HepG2 (cell line): Measurements from ENCODE around the gene TMED3. TPM values are rescaled to one million over a fixed set of nuclear protein-coding genes. Genes with fewer than 3 reads are reported as not detected.

Source experiments
- GATA4 ChIP-seq: sonication (generic); IDR thresholded peaks from 2 replicates; pipeline ENCODE4 v1.6.1; 2016; ENCODE audit warnings: antibody characterized with exemption, low read depth, borderline replicate concordance
- GMEB2 ChIP-seq: IDR thresholded peaks from 2 replicates; pipeline ENCODE4 v1.6.1; 2016; ENCODE audit warnings: missing biosample characterization, missing genetic modification reagents, low read depth
- HOXA7 ChIP-seq: sonication (generic); formaldehyde crosslinking; IDR thresholded peaks from 2 replicates; pipeline ENCODE4 v1.8.1; 2022; ENCODE audit warnings: mild to moderate bottlenecking, missing genetic modification reagents, moderate library complexity
- MED13 ChIP-seq: sonication (generic); formaldehyde crosslinking; IDR thresholded peaks from 2 replicates; pipeline ENCODE4 v1.5.0; 2020; ENCODE audit warnings: missing genetic modification reagents
- PATZ1 ChIP-seq: sonication (generic); formaldehyde crosslinking; IDR thresholded peaks from 2 replicates; pipeline ENCODE4 v1.4.0; 2020; ENCODE audit warnings: missing genetic modification reagents
- PCBP1 ChIP-seq: fragments of 200-400 bp; formaldehyde crosslinking; IDR thresholded peaks from 2 replicates; pipeline ENCODE4 v1.6.1; 2017; ENCODE audit warnings: mild to moderate bottlenecking, low read depth, low read length, borderline replicate concordance
- PRMT3 ChIP-seq: sonication (generic); formaldehyde crosslinking; IDR thresholded peaks from 2 replicates; pipeline ENCODE4 v1.8.1; 2022; ENCODE audit warnings: low read depth, mild to moderate bottlenecking, moderate library complexity, missing genetic modification reagents, borderline replicate concordance
- RERE ChIP-seq: IDR thresholded peaks from 2 replicates; pipeline ENCODE4 v1.6.1; 2016; ENCODE audit warnings: low read depth, missing genetic modification reagents, missing compliant biosample characterization
- TAF1 ChIP-seq: sonication (generic); formaldehyde crosslinking; IDR thresholded peaks from 2 replicates; pipeline ENCODE4 v1.4.0; 2020; ENCODE audit warnings: missing genetic modification reagents
- TGIF2 ChIP-seq: IDR thresholded peaks from 2 replicates; pipeline ENCODE4 v1.6.1; 2016; ENCODE audit warnings: control low read depth, missing compliant biosample characterization
- ZBTB2 ChIP-seq: sonication (generic); formaldehyde crosslinking; IDR thresholded peaks from 2 replicates; pipeline ENCODE4 v1.8.0; 2022; ENCODE audit warnings: low read depth, missing genetic modification reagents
- ZNF276 ChIP-seq: sonication (generic); formaldehyde crosslinking; IDR thresholded peaks from 2 replicates; pipeline ENCODE4 v1.4.0; 2020; ENCODE audit warnings: mild to moderate bottlenecking, low read depth, missing genetic modification reagents
- ZNF354B ChIP-seq: sonication (generic); formaldehyde crosslinking; IDR thresholded peaks from 2 replicates; pipeline ENCODE4 v1.8.0; 2022; ENCODE audit warnings: mild to moderate bottlenecking, missing genetic modification reagents
- ZNF691 ChIP-seq: sonication (generic); formaldehyde crosslinking; IDR thresholded peaks from 2 replicates; pipeline ENCODE4 v1.4.0; 2020; ENCODE audit warnings: missing genetic modification reagents, low read depth, mild to moderate bottlenecking, borderline replicate concordance
- ZNF777 ChIP-seq: sonication (generic); formaldehyde crosslinking; IDR thresholded peaks from 2 replicates; pipeline ENCODE4 v1.4.0; 2020; ENCODE audit warnings: missing genetic modification reagents
- polyA plus RNA-seq, 8 experiments: library from polyadenylated mRNA; depleted of rRNA in 3 of 8; stranded (reverse) in 7 of 8; unstranded in 1 of 8; fragments of >200 nt; fragmentation: Illumina TruSeq in 4 of 8; extraction: Trizol in 4 of 8; gene quantifications; 2 replicates each; pipeline versions ENCODE4 v1.2.1 to v1.2.3, GENCODE V29; 2011 to 2016; ENCODE audit warnings: low read depth in 4 of 8, missing spikeins in 1 of 8, mixed read lengths in 1 of 8; ENCODE audit not compliant: insufficient read depth in 1 of 8
- total RNA-seq, 5 experiments: library from RNA; depleted of rRNA; stranded (reverse); fragments of >200 nt; fragmentation: Illumina TruSeq; extraction: Trizol; gene quantifications; 2 replicates each; pipeline ENCODE4 v1.2.3, GENCODE V29; 2016; ENCODE audit warnings: low read depth in 1 of 5

TMED3 gene
- total and polyA plus RNA-seq, 2 of the 13 experiments (the other 11 are each of a cell fraction or from before 2014, with no cell fraction given), result 125 to 155 TPM

GRCh38 chr15:79283252-79284048 lies 27.5 kb upstream of the TMED3 start (continued):
- TF ChIP-seq RERE (CRISPR knock-in tag), result no peak
- TF ChIP-seq PCBP1, result no peak
- TF ChIP-seq GATA4, result no peak
- TF ChIP-seq GMEB2 (CRISPR knock-in tag), result no peak
- no peak for TF ChIP-seq ZBTB2
- TF ChIP-seq MED13, result no peak
- peak; percentile 49; the same call in 1 of the 2 replicates for TF ChIP-seq ZNF777 (CRISPR knock-in tag)
- TF ChIP-seq PATZ1, result peak; percentile 21; the same call in 1 of the 2 replicates
- TF ChIP-seq ZNF354B (CRISPR knock-in tag), result no peak
- TF ChIP-seq TGIF2 (CRISPR knock-in tag), result no peak
- TF ChIP-seq ZNF276 (CRISPR knock-in tag), result no peak
- TF ChIP-seq HOXA7 (CRISPR knock-in tag), result no peak
- no peak for TF ChIP-seq ZNF691 (CRISPR knock-in tag)
- no peak for TF ChIP-seq TAF1 (CRISPR knock-in tag)
- TF ChIP-seq PRMT3 (CRISPR knock-in tag), result no peak
